SKM-1 treated with dmso at 0.1 percent for 144 hours (cell line): ENCODE data around the gene EIF2AK3.
"Not testable (repeated sequence)": the region's sequence is repeated elsewhere in the genome, so short reads cannot be mapped to it uniquely, and the experiment has no call there.

Experiments used
- DNase-seq: peaks from one replicate; lab custom pipeline; 2025; ENCODE audit not compliant: unreplicated experiment; lab: John Stamatoyannopoulos, UW

EIF2AK3 gene

DNA sequence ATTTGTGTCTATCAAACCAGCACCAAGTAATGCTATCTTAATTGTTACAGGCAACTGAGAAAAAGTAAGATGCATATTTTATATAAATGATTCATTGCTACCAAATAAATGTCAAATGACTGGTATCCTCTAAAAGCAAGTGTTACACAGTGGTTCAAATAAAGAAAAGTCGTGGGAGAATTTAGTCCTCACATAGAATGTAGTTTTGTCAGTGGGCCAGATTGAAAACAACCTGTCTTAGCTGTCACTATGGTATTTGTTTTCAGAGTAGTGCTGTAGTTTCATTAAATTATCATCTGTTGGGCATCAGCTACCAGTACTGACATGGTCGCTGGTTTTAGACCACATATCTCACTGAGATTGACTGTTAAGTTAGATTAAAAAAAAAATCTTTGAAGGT, 10.2 kb upstream of the EIF2AK3 start:
- no peak for DNase-seq

DNA sequence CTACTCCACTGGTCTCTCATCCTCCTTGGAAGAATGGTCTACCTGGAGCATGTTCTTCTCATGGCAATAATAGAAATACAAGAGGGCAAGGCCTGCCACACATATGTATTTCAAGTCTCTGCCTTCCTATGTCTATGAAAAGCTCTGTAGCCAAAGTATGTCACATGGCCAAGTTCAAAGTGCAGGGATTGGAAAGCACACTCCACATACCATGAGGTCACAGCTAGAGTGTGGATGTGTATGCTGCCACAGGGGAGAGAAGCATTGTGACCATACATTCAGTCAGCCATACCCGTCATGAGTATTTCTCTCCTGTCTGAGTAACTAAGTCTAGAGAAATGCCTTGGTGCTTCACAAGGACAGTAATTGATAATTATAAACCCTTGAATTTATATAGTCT, 8.8 kb upstream of the EIF2AK3 start:
- DNase-seq = no peak

DNA sequence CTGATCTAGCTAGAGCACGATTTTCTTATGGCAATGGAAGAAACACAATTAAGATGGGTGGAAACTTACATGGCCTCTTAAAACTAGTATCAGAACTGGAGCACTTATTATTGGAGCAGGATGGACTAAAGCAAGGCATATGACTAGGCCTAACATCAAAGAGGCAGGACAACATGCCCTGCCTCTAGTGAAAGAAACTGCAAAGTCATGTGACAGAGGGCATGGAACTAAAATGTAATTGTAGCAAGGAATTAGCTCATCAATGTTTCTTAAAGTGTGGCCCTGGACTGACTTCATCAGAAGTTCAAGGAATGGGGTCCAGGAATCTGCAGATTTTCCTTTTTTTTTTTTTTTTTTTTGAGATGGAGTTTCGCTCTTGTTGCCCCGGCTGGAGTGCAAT, 5.3 kb upstream of the EIF2AK3 start:
- DNase-seq = no peak

DNA sequence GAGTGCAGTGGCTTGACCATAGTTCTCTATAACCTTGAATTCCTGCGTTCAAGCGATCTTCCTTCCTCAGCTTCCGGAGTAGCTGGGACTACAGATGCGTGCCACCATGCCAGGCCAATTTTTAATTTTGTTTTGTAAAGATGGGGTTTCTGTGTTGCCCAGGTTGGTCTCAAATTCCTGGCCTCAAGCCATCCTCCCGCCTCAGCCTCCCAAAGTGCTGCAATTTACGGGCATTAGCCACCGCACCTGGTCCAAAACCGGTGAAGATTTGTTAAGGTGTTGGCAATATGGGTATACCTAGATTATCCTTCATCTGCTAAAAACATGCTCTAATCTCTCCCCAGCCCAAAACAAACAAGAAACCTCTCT, 1.3 kb upstream of the EIF2AK3 start:
- DNase-seq = no peak

DNA sequence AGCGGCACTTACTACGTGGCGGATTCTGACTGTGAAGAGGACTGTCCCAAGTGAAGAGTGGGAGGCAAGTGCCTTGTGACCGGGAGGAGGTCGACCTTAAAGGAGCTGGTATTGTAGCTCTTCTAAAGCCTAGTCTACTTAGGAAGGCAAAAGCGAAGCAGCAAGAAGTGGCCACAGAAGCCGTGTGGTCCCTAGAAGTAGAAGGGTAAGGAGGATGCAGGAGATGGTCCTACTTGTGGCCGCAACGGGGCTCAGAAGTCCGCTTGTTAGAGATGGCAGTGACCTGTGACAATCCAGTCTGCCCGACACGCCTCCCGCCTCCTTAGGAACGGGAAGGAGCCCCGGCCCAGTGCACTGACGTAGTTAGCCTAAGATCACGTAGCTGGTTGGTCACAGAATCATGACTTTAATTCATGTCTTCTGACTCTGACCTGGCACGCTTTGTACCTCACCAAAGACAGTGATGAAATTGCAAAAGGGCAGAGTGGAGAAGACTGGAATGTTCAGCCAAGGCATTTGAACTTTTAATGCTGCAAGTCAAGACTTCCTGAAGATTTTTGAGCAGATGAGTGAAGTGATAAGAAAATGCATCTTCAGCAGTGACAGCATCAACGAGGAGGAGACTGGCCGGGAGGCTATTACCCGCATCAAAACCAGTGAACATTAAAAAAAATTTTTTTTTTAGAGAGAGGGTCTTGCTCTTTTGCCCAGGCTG, 749 bp upstream of the EIF2AK3 start:
- peak; percentile 91 for DNase-seq

DNA sequence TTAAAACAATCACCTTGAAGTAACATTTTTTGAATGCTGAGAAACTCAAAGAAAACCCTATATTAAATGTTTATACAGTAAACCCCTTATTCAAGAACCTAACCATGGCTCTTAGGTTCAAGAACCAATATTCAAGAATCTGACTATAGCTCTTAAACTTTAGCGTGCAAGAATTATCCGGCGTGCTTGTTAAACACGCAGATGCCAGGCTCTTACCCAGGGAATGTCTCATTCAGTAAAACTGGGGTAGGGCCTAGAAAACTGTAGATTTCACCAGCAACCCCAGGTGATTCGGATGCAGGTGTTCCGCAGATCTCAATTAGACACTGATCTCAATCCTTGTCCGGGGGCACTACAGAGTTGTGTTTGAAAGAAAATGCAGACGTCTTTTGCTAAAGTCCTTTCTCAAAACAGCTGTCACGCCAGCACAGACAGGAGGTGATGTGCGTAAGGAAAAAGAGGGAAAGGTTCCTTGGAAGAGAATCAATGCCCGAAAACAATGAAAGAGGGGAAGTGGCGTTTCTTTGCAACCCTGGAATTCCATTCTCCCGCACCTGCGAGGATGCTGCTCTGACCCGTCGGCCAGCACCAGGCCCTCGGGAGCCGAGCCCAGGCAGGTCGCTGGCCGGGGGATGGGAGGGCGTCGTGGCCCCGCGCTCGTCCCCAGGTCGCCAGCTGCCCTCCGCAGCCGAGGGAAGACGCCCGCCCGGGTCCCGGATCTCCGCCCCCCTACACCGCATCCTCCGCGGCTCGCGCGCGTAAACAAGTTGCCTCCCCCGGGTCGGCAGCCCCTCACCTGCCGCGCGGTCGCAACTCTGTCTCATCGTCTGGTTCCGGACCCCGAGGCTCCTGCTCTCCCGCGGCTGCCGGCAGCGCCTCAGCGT, 851 bp downstream of the EIF2AK3 start:
- DNase-seq = no peak

DNA sequence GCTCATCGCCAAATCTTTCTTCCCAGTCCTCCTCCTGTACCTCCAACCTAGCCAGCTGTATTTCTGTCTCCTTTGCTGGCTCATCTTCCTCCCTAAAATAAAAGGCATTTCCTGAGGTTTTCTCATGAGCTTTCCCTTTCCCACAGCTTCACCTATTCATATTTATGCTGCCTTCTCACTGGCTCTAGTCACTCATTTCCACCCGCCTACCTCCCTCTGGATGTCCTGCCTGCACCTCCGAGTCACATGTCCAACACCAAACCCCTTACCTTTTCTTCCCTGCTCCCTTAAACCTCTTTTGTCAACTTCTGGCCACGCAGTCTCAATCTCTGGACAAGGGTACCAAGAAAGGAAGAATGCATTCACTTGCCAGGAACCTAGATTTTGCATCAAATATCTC, 2.8 kb downstream of the EIF2AK3 start:
- no peak for DNase-seq

DNA sequence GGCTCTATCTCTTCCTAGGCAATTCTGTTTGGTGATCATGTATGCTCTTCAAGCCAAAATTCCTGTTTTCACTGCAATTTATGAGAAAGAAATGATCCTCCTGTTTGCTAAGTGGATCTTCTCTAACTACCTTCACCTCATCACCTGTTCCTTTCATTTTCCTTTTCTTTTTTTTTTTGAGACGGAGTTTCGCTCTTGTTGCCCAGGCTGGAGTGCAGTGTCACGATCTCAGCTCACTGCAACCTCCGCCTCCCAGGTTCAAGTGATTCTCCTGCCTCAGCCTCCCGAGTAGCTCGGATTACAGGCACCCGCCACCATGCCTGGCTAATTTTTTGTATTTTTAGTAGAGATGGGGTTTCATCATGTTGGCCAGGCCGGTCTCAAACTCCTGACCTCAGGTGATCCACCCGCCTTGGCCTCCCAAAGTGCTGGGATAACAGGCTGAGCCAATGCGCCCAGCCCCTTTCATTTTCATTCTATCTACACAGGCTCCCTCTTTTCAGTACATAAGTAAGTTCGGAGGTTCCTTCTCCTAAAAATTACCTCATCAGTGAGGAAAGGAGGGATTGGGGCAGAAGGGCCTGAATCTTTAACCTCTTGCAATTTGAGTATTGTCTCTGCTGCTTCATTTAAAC, 3.3 kb downstream of the EIF2AK3 start:
- not testable (repeated sequence) for DNase-seq

DNA sequence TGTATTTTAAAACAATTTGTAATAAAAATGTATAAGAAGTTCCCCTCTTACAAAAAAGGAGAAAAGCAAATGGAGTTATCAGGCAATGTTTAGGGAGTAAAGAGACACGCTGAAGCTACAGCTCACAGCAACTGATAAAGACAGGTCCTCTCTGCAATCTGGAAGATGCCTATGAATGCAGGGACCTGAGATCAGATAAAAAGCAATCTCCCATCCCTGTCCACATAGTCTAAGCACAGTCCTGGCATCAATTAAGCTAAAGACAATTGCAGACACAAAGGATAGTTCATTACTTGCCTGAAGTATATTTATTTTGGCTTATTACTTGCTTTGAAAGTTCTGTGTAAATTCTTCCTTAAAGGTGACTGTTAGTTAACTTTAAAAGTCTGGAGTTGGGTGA, 5.0 kb downstream of the EIF2AK3 start:
- DNase-seq = no peak

DNA sequence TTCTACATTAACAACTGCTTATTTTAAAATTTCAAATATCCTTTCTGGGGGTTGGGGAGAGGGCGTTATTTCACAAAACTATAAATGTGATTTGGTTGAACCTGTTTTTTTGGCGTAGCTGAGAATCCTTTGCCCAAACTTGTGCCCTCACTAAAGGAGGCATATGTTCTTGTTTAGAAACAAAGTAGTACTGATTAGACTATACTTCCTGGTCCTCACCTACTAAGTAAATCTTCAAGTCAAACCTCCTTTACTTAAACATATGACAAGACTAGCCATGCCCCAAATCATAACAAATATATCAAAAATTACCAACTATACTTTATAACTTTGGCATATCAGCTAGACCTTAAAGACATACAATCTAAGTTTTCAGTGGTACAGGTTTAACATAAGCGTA, 5.8 kb downstream of the EIF2AK3 start:
- no peak for DNase-seq

DNA sequence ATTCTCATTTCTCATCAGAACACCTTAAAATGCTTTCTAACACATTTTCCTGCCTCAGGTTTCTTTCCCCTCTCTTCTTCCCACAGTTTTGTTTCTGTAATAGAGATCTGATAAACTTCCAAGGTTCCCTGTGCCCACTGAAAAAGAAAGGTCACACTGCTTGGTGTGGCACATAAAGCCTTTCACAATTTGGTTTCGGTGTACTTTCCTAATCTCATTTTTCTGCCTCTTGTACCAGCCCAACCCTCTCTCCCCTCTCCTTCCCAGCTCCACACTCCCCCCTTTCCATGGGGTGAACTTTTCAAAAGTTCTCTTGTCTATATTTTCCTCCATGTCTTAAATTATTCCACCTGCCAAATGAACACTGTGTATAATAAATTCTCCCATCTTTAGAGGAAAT, 7.2 kb downstream of the EIF2AK3 start:
- DNase-seq = no peak

DNA sequence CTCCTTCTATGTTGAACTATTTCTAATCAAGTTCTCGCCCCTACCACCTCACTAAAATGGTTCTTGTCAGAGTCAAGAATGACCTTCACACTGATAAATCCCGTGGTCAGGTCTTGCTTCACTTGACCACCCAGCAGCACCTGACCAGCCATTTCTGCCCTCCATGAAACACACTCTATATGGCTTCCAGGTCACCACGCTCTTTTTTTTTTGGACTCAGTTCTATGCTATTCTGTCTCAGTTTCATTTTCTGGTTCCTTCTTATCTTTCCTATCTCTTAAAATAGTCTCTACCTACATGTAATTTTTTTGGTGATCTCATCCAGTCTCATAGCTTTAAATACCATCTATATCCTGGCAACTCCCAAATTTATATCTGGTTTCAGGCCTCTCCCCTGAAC, 11.4 kb downstream of the EIF2AK3 start:
- DNase-seq = no peak

DNA sequence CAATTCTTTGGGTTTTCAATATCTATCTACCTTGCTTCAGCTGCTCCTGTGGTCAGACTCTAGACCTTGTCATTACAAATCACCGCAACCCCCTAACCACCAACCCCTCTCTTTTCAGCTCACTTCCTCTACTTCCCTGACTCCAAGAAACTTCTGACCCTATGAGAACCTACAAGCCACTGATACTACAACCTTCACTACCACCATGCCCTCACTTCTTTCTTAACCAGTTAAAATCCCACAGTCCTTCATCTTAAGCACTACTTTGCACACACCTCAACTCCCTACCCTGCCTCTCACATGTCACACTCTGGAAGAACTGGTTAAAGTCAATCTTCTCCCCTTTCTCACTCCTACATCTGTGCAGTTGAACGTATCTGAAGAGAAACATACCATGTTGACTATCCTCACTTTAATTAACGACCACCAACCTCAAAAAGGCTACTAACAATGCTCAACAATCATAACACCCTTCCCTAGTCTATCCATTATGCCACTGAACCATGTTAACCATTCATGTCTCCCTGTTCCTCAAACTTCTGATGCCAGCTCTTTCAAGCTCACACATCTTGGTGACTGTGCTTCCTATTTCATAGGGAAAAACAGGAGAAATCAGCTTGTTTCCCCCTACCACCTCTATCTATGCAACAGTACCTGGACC, 12.6 kb downstream of the EIF2AK3 start:
- DNase-seq = no peak

DNA sequence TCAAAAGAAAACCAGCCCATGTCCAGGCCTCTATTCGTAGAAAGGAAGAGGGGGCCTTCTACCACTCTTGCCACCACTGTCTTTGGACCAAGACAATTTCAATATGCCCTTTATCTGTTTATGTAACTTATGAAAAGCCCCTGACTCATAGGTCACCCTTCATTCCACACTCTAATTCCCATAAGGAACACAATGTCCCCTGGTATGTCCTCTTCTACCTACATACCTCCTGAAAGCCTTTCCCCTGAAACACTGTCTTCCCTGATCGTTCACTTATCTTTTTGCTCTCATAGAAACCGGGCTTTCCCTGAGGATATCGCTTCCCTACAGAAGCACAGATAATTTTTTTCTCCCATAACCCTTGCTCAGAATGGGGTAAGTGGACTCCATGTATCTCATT, 13.3 kb downstream of the EIF2AK3 start:
- no peak for DNase-seq

DNA sequence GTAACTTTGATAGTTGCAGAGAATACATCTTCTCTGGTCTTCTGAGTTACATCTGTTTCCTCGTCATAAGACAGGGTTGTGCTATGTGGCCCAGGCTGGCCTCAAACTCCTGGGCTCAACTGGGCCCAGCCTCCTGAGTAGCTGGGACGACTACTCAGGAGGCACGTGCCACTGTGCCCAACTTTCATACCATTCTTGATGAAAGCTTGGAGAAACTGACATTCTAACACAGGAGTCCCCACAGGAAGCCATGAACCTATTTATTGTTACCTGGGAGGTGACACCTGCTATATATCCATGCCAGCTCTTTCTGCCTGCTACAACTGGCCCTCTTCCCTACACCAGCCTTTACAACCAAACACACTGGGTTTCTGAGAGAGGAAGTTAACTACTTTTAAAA, 19.1 kb downstream of the EIF2AK3 start:
- no peak for DNase-seq

DNA sequence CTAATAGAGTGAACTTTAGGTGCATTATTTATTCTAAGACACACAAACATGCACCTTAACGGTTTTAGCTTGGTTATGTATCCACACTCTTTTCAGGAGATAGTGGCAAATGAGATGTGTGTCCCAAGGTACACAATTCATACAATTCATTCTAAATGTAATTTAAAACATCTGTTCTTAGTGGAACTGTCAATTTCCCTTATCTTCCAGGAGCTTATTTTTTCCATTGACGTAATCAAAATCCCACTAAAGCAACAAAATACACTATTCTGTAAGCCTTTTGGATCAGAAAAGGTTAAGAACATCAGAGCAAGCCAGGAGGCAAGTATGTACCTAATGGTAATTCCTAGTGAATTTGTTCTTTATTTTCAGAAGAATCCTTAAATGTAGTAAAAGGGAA, 19.8 kb downstream of the EIF2AK3 start:
- DNase-seq = no peak

DNA sequence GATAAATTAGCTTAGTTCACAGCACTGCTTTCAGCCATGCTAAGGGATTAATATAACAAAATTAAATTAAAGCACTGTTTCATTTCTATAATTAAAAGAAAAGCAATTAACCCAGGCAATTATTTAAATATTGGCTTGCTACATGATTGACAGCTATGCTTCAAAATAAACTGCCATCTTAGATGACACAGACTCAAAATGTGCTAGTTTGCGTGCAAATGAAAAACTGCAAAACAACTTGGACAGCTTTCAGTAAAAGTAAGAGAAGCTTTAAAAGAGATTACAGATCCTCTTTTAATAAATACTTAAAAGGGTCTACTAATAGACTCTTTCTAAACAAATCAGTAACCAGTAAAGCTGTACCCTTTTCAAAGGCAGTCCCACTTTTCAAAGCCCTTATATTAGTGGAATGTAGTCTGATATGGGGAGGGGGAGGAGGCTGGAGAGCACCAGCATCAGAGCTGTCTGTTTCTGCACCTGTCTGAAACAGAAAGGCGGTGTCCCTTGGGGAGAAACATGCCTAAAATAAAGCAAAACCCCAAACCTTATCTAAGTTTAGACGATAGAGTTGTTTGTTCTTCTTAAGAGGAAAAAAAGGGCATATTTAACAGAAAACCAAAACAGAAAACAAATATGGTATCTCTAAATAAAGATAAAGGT, 20.8 kb downstream of the EIF2AK3 start:
- no peak for DNase-seq

DNA sequence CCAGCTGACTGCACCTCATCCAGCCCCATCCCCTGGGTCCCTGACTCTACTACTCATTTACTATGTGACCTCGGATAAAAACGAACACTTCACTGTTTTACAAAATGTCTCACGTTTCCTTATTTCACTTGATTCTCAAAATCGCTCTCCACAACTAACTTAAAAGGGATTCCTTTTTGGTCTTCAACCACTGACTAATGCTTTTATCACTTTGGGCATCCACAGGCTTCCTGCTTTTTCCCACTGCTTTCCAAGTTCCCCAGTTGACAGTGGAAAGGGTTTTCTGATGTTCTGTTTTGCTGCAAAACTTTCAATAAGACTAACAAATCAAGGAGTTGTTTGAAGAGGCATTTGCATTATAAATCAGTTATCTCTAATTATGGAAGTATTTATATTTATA, 24.1 kb downstream of the EIF2AK3 start:
- no peak for DNase-seq

DNA sequence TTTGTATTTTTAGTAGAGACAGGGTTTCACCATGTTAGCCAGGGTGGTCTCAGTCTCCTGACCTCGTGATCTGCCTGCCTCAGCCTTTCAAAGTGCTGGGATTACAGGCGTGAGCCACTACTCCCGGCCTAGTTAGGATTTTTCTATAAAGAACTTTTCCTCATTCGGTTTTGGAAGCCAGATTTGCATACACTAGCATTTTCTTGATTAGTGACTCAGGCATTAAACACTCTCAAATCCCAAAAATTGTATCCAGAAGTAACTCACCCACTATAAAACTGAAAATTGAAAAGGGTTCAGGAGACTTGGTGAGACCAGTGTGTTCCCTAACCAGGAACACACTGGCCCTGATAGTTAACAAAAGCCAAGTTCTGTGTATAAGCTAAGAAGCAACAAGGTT, 25.2 kb downstream of the EIF2AK3 start:
- DNase-seq = no peak

DNA sequence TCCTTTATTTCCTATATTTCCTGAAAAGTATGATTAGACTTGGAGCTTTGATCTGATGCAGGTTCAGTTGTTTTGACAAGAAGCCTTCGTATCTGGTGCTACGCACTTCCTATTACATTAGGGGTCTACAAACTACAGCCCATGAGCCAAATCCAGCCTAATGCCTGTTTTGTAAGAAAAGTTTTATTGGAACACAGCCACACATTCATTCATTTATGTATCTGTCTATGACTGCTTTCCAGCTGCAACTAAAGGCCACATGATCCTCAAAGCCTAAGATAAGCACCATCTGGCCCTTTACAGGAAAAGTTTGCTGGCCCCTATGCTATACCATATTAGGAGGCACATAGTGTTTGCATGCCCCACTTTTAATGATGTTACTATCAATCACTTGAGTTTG, 26.0 kb downstream of the EIF2AK3 start:
- no peak for DNase-seq

DNA sequence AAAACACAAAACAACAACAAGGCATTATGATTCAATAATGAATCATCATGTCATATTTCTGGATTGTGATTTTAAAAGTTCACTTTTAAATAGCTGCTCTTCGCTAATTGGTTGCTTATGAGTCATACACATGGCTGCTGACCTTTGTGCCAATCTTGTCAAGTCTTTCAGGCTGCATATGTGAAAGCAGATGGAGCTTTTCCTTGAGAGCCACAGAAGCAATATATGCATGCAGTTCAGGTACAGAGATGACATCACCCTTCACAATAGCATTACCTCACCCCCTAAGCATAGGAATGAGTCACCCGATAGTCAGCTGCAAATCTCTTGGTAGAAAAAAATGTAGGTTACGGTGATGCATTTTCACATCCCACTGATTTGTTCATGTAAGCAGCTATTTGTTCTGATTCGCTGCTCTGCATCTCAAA, 27.2 kb downstream of the EIF2AK3 start:
- DNase-seq = no peak
